SJCRH30 (cell line): ENCODE results near the gene GTF2H2C. TPM values are rescaled to one million over a fixed set of nuclear protein-coding genes. Genes with fewer than 3 reads are reported as not detected.
"Not testable (repeated sequence)": the region's sequence is repeated elsewhere in the genome, so short reads cannot be mapped to it uniquely, and the experiment has no call there.

ENCODE experiments used
- DNase-seq, 2 experiments: peaks; one replicate each; pipeline ENCODE4 v3.0.0-alpha.2; 2015 to 2020
- H3K27ac ChIP-seq: fragments of 250-450 bp; sonication (Bioruptor Pico); 2 replicates; pipeline ENCODE4 v1.5.1; 2020; ENCODE audit warnings: mild to moderate bottlenecking, moderate library complexity
- H3K27me3 ChIP-seq: fragments of 250-450 bp; sonication (Bioruptor Pico); 2 replicates; pipeline ENCODE4 v1.5.1; 2020; ENCODE audit warnings: mild to moderate bottlenecking, moderate library complexity
- H3K36me3 ChIP-seq: fragments of 250-450 bp; sonication (Bioruptor Pico); 2 replicates; pipeline ENCODE4 v1.5.1; 2020; ENCODE audit warnings: mild to moderate bottlenecking, moderate library complexity
- H3K4me1 ChIP-seq: fragments of 250-450 bp; sonication (Bioruptor Pico); 2 replicates; pipeline ENCODE4 v1.5.1; 2020; ENCODE audit warnings: mild to moderate bottlenecking, moderate library complexity
- H3K4me3 ChIP-seq: fragments of 250-450 bp; sonication (Bioruptor Pico); 2 replicates; pipeline ENCODE4 v1.5.1; 2020; ENCODE audit warnings: mild to moderate bottlenecking, moderate library complexity
- H3K9me3 ChIP-seq: fragments of 250-450 bp; sonication (Bioruptor Pico); replicated peaks from 2 replicates; pipeline ENCODE4 v1.5.1; 2020; ENCODE audit warnings: mild to moderate bottlenecking, moderate library complexity
- total RNA-seq: library from RNA; depleted of rRNA; stranded (reverse); fragments of >200 nt; shearing (Covaris generic); gene quantifications from 2 replicates; pipeline ENCODE4 v1.2.3, GENCODE V29; 2014

The GTF2H2C gene
- total RNA-seq, 1 experiment from 2014 or later: 109 TPM

DNA sequence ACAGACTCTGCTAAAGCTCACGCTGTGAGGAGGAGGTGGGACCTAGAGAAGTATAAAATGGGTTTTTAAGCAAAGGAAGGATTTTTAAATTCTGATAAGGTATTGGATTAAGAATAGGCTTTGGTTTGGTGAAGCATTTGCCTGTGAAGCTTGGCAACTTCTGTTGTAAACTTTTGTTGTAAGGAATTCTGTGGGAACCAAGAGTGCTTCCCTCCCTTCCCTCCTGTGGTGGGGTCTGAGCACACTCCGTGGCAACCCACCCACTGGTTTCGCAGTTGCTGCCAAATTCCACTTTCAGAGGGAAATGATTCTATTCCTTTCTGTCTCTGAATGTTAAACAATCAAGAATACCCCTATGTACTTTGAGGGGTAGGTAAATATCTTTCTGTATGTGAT lies 28.6 kb upstream of the GTF2H2C start:
- no peak for DNase-seq
- H3K9me3 ChIP-seq: no peaks in the 10 kb centered on the region; the same call in 1 of the 2 replicates
- no peaks in the 10 kb centered on the region for H3K4me1 ChIP-seq
- no peaks in the 10 kb centered on the region for H3K36me3 ChIP-seq
- H3K27ac ChIP-seq: no peak overlapping the region
- H3K4me3 ChIP-seq: no peak overlapping the region
- no peaks in the 10 kb centered on the region for H3K27me3 ChIP-seq

DNA sequence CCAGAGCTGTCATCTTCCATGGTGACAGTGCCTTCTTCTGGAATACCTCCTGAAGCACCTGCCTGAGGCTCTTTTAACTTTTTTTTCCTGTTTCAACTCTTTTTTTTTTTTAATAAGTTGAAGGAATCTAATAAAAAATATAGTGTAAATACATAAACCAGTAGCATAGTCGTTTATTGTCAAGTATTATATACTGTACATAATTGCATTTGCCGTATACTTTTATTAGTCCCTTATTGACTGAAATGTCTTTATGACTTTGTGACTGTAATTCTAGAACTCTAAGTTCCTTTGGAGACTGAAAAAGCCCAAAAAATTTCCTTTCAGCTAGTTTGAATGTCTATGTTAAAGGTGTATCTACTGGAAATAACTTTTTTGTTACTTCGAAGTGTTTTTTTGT lies 22.1 kb upstream of the GTF2H2C start:
- DNase-seq, H3K27ac ChIP-seq, H3K4me3 ChIP-seq, H3K27me3 ChIP-seq, H3K9me3 ChIP-seq, H3K36me3 ChIP-seq, H3K4me1 ChIP-seq: not testable (repeated sequence)

- not testable (repeated sequence) for H3K4me1 ChIP-seq, H3K4me3 ChIP-seq, DNase-seq, H3K36me3 ChIP-seq, H3K27ac ChIP-seq, H3K27me3 ChIP-seq, H3K9me3 ChIP-seq
These were observed 21.3 kb upstream of the GTF2H2C start for GRCh38 chr5:69538735-69539134.

DNA sequence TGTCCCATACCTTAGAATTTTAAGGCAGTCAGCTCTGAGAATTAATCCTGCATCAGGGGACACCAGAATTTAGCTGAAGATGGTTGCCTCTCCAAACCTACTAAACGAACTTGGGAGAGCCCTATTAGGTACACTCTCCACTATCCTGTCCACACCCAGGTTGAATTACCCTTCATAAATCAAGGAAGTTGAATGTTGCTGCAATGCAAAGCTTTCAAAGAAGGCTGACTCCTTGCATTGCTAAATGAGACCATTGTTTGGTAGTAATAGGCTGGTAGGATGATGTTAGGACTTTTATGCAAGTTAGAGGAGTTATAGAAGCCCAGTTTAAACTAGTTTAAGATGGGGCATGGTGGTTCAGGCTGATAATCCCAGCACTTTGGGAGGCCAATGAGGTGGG lies 18.6 kb upstream of the GTF2H2C start:
- DNase-seq, H3K9me3 ChIP-seq, H3K4me1 ChIP-seq, H3K27me3 ChIP-seq, H3K4me3 ChIP-seq, H3K27ac ChIP-seq, H3K36me3 ChIP-seq: not testable (repeated sequence)

- not testable (repeated sequence) for H3K4me3 ChIP-seq, H3K36me3 ChIP-seq, H3K27me3 ChIP-seq, H3K9me3 ChIP-seq, DNase-seq, H3K27ac ChIP-seq, H3K4me1 ChIP-seq
These were observed 17.0 kb upstream of the GTF2H2C start for GRCh38 chr5:69542838-69543618.

GRCh38 chr5:69544602-69545001 lies 15.4 kb upstream of the GTF2H2C start:
- DNase-seq, H3K27ac ChIP-seq, H3K4me3 ChIP-seq, H3K9me3 ChIP-seq, H3K4me1 ChIP-seq, H3K27me3 ChIP-seq, H3K36me3 ChIP-seq: not testable (repeated sequence)

- peak; percentile 53 to 62 for DNase-seq
- H3K9me3 ChIP-seq, H3K36me3 ChIP-seq, H3K27me3 ChIP-seq, H3K4me1 ChIP-seq: not testable (repeated sequence)
- H3K4me3 ChIP-seq: peak overlapping the region; percentile 64
- H3K27ac ChIP-seq: peak overlapping the region; percentile 60; the same call in 1 of the 2 replicates
These were observed 818 bp downstream of the GTF2H2C start for GRCh38 chr5:69560587-69561431.

DNA sequence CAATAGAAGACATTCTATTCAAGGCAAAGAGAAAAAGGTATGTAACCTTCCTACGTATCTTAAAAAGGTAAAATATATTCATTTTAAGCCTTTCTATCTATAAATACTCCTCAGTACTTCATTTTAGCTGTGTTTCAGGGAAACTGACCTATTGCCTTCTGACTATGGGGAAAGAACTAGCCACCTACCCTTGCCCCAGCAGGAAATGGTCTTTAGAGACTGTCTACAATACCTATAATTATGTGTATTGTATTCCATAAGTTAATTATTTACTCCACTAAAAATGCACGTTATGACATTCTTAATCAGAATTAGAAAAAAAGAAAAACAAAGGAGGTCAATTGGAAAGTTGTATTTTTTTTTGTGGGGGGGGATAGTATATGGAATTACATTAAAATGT lies 6.2 kb downstream of the GTF2H2C start:
- not testable (repeated sequence) for H3K4me3 ChIP-seq, H3K27me3 ChIP-seq, H3K4me1 ChIP-seq, H3K9me3 ChIP-seq, DNase-seq, H3K36me3 ChIP-seq, H3K27ac ChIP-seq

DNA sequence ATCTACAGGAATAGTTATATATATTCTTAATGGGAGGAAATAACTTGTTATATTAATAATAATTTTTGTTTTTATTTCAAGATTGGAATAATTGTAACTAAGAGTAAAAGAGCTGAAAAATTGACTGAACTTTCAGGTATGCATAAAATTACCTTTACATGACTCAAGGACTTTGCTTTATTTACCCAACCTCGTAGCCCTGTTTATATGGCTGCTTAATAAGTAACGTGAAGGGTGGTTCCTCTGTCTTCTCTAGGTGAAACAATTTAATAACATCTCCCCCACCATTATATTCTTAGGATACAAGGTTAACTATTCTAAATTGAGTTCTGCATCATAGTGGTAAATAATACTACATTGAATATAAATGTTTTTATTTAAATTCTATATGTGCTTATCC lies 8.1 kb downstream of the GTF2H2C start:
- H3K36me3 ChIP-seq, DNase-seq, H3K4me1 ChIP-seq, H3K9me3 ChIP-seq, H3K27me3 ChIP-seq, H3K27ac ChIP-seq, H3K4me3 ChIP-seq: not testable (repeated sequence)

DNA sequence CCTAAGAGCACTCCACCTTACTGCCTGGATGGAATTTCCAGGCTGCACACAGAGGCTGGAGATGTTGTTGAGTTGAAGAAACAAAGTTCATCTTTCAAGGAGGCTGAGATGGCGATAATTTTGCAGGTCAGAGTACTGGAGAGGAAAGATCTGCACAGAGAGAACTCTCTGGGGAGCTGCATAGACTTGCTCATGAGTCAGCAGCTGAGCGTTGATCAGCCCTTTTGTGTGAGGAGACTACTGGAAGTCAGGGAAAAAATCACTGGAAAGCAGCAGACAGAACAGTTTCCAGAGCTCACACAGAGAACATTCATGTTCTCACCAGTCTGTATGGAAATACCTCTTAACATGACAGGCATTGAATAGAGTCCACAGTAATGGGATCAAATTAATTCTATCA lies 23.4 kb downstream of the GTF2H2C start:
- not testable (repeated sequence) for DNase-seq, H3K4me1 ChIP-seq, H3K36me3 ChIP-seq, H3K27ac ChIP-seq, H3K9me3 ChIP-seq, H3K4me3 ChIP-seq, H3K27me3 ChIP-seq

DNA sequence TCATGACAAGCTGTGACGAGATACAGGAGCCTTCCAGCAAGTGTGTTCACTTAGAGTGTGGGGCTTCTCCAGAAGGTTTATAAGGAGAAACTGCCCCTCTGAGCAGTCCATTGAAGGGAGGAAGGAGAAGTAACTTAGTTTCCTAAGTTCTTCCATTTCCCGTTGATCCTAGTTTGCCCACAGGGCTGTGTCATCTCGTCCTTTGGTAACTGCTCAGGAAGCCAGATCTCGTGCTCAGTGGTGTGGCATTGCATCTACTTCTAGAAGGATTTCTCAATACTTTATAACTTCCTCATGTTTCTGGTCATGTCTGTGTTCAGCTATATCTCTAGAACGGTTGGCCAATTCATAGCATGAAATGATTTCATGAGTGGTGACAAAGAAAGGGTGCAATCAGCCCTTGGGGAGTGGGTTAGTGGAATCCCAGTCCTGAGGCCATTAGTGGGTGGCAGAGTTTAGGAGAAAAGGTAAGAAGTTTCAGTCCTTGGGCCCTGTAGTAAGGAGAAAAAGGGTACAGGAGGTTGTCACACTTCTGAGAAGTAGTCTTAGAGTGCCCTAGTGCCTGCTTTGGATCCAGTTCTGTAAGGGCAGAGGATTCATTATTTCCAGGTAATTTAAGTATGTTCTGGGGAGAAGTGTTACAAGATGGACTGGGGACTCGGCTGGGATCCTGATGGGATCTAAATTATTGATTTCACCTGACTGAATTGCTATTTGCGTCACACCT lies 36.3 kb downstream of the GTF2H2C start:
- not testable (repeated sequence) for H3K4me1 ChIP-seq, H3K9me3 ChIP-seq, H3K4me3 ChIP-seq, H3K27ac ChIP-seq, DNase-seq, H3K36me3 ChIP-seq, H3K27me3 ChIP-seq

DNA sequence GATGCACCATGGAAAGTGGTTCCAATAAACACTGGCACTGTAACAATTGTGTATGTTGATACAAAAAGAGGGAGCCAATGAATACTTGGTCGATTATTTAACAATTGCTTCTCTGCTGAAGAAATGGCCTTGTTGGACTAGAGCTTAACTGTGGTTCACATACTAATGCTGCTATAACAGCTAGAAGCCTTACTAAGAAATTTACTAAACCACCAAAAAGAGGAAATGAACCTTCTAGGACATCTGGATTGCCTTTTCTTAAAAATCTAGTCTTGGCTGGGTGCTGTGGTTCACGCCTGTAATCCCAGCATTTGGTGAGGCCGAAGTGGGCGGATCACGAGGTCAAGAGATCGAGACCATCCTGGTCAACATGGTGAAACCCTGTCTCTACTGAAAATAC lies 42.0 kb downstream of the GTF2H2C start:
- H3K4me3 ChIP-seq, H3K27ac ChIP-seq, H3K36me3 ChIP-seq, H3K4me1 ChIP-seq, H3K9me3 ChIP-seq, H3K27me3 ChIP-seq, DNase-seq: not testable (repeated sequence)

DNA sequence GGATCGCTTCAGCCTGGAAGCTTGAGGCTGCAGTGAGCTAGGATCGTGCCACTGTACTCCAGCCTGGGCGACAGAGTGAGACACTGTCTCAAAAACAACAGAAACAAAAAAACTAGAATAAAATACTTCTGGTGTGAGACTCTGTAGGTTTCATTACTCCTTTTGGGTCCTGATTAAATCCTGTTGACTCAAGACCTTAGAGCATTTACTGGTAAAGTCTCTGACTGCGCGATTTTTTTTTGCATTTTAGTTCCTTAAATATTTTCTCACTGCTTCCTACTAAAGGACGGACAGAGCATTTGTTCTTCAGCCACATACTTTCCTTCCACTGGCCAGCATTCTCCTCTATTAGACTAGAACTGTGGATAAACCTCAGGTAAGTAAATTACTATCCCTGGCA lies 46.8 kb downstream of the GTF2H2C start:
- not testable (repeated sequence) for H3K9me3 ChIP-seq, H3K4me3 ChIP-seq, H3K4me1 ChIP-seq, H3K36me3 ChIP-seq, H3K27ac ChIP-seq, H3K27me3 ChIP-seq, DNase-seq

- not testable (repeated sequence) for H3K9me3 ChIP-seq, H3K27ac ChIP-seq, H3K27me3 ChIP-seq, DNase-seq, H3K4me3 ChIP-seq, H3K36me3 ChIP-seq, H3K4me1 ChIP-seq
These were observed 47.8 kb downstream of the GTF2H2C start for GRCh38 chr5:69607750-69608149.

GRCh38 chr5:69608861-69609496 lies 49.0 kb downstream of the GTF2H2C start:
- H3K27ac ChIP-seq, H3K4me3 ChIP-seq, H3K4me1 ChIP-seq, H3K36me3 ChIP-seq, DNase-seq, H3K27me3 ChIP-seq, H3K9me3 ChIP-seq: not testable (repeated sequence)
